Stimulated activated CD8-positive, alpha-beta memory T cell treated with anti-CD3 and anti-CD28 coated beads, Interleukin-7, amount 100 ng/mL, for 24 hours (primary cell): ENCODE measurements around the gene CLIC3.

ENCODE experiments used
- DNase-seq: peaks from one replicate; pipeline ENCODE4 v3.0.0-alpha.2; 2020; ENCODE audit warnings: low read depth

Gene CLIC3

GRCh38 chr9:136951541-136952320 lies 44.6 kb downstream of the CLIC3 start, which contains the start of gene LCN12:
Gene LCN12, plus strand, starts transcription at chr9:136952273. Its CDS starts 55 bp downstream, at chr9:136952328.
- DNase-seq, result no peak

- no peak for DNase-seq
Measured at GRCh38 chr9:136950656-136951276, 45.6 kb downstream of the CLIC3 start.

- DNase-seq, result peak; percentile 94
Measured at GRCh38 chr9:136949817-136950655, 46.3 kb downstream of the CLIC3 start.

- DNase-seq, result no peak
Measured at GRCh38 chr9:136949239-136949816, 47.0 kb downstream of the CLIC3 start.

GRCh38 chr9:136947955-136948510 lies 48.3 kb downstream of the CLIC3 start:
- no peak for DNase-seq

- DNase-seq, result no peak
Measured at GRCh38 chr9:136947028-136947891, 49.1 kb downstream of the CLIC3 start.

GRCh38 chr9:136946228-136947027 lies 49.9 kb downstream of the CLIC3 start:
- DNase-seq, result no peak

GRCh38 chr9:136945333-136946227 lies 50.8 kb downstream of the CLIC3 start:
- DNase-seq, result no peak
